Measurements from ENCODE around the gene UBFD1.

Gene UBFD1

DNA sequence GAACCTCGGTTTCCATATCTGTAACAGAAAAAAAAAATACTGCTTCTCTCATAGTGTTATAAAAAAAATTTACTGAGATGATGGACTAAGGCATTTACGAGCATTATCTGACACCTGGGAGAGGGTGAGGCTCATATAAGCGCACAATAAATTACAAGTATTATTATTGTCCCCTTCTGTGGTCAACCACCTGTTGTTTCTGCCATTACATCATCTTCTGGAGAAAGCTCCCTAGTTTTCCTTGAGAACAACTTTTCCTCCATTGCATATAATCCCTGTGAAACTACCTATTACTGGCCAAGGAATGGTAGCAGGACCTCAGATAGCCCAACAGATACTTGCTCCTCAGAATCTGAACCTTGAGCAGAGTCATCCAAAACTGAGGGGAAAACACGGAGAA, 35.6 kb upstream of the UBFD1 start:
- H3K79me2 ChIP-seq (ENCODE audit: low read length), result no peaks in the 10 kb centered on the region; the same call in 1 of the 2 replicates
- no peak overlapping the region for H3K4me2 ChIP-seq (ENCODE audit: low read length)
- H3K9ac ChIP-seq (ENCODE audit: low read length), result no peak overlapping the region
- no peak overlapping the region for H2AFZ ChIP-seq (ENCODE audit: low read depth, low read length)
- no peaks in the 10 kb centered on the region for H3K27me3 ChIP-seq (ENCODE audit: low read depth, low read length)
- no peaks in the 10 kb centered on the region for H4K20me1 ChIP-seq (ENCODE audit: insufficient read depth, low read length)
- H3K36me3 ChIP-seq (replicated peaks; ENCODE audit: low read depth, low read length), result peaks cover 44% of the 10 kb centered on the region
- H3K9me3 ChIP-seq (ENCODE audit: insufficient read depth, low read length), result no peaks in the 10 kb centered on the region
- H3K4me3 ChIP-seq (ENCODE audit: low read length), result no peak overlapping the region
- H3K4me1 ChIP-seq (ENCODE audit: low read length), result peaks cover 45% of the 10 kb centered on the region
- H3K27ac ChIP-seq (ENCODE audit: low read length), result no peak overlapping the region
- TF ChIP-seq EZH2phosphoT487 (IDR thresholded peaks at IDR 0.05; ENCODE audit: low read depth), result no peak
- TF ChIP-seq, protein P1, sequence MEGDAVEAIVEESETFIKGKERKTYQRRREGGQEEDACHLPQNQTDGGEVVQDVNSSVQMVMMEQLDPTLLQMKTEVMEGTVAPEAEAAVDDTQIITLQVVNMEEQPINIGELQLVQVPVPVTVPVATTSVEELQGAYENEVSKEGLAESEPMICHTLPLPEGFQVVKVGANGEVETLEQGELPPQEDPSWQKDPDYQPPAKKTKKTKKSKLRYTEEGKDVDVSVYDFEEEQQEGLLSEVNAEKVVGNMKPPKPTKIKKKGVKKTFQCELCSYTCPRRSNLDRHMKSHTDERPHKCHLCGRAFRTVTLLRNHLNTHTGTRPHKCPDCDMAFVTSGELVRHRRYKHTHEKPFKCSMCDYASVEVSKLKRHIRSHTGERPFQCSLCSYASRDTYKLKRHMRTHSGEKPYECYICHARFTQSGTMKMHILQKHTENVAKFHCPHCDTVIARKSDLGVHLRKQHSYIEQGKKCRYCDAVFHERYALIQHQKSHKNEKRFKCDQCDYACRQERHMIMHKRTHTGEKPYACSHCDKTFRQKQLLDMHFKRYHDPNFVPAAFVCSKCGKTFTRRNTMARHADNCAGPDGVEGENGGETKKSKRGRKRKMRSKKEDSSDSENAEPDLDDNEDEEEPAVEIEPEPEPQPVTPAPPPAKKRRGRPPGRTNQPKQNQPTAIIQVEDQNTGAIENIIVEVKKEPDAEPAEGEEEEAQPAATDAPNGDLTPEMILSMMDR (IDR thresholded peaks at IDR 0.05; ENCODE audit: low read depth, low read length), result no peak

DNA sequence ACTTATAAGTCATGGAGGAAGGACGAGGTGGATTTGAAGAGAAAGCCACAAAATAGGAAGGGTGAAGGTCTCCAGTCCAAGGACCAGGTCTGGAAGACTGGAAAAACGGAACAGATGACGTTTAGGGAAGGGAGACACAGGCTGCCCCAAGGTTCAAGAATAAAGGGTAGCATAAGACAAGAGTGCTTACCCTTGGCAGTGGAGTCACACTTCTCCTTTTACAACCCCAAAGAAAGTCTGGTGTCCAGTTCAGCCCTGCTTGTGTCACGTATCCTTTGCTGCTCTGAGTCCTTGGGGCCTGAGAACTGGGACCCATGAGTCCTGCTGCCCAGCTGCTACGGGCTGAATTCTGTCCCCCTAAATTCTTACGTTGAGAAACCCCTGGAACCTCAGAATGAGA, 34.2 kb upstream of the UBFD1 start:
- Histone ChIP-seq H3K4me3 (ENCODE audit: low read length) (no peak overlapping the region), H3K4me2 (ENCODE audit: low read length) (no peak overlapping the region)

DNA sequence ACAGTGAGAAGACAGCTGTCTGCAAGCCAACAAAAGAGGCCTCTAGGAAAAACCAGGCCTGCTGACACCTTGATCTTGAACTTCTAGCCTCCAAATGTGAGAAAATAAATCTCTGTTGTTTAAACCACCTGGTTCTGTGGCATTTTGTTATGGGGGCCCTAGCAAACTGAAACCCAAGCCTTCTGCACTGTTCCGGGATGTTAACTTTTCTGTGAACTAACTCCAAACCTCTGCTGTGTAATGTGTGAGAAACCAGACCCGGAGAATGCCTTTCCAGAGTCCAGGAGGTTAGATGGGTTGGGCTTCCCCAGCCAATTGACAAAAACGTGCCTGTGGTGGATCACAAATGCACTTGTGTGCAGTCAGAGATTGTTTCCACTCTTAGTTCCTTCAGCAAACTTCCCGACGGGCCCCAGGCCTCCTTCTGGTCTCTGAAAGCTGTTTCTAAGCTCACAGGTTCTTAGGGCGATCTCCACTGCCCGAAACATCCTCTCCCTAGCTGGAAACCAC, 33.6 kb upstream of the UBFD1 start:
- Histone ChIP-seq H3K27me3 (ENCODE audit: low read depth, low read length) (no peaks in the 10 kb centered on the region), H3K4me3 (ENCODE audit: low read length) (no peak overlapping the region), H3K4me2 (ENCODE audit: low read length) (no peak overlapping the region), H3K4me1 (ENCODE audit: low read length) (peaks cover 28% of the 10 kb centered on the region), H3K27ac (ENCODE audit: low read length) (no peak overlapping the region), H4K20me1 (ENCODE audit: insufficient read depth, low read length) (no peaks in the 10 kb centered on the region), H3K9ac (ENCODE audit: low read length) (no peak overlapping the region), H3K36me3 (replicated peaks; ENCODE audit: low read depth, low read length) (peaks cover 52% of the 10 kb centered on the region), H2AFZ (ENCODE audit: low read depth, low read length) (no peak overlapping the region), H3K79me2 (ENCODE audit: low read length) (no peaks in the 10 kb centered on the region; the same call in 1 of the 2 replicates), H3K9me3 (ENCODE audit: insufficient read depth, low read length) (no peaks in the 10 kb centered on the region)
- TF ChIP-seq, protein P1 (IDR thresholded peaks at IDR 0.05; ENCODE audit: low read depth, low read length), result no peak
- TF ChIP-seq EZH2phosphoT487 (IDR thresholded peaks at IDR 0.05; ENCODE audit: low read depth), result no peak

More for the DNA sequence above, 34.2 kb upstream of the UBFD1 start:
- Histone ChIP-seq H3K79me2 (ENCODE audit: low read length) (no peaks in the 10 kb centered on the region; the same call in 1 of the 2 replicates), H3K27ac (ENCODE audit: low read length) (no peak overlapping the region), H3K9ac (ENCODE audit: low read length) (no peak overlapping the region), H3K9me3 (ENCODE audit: insufficient read depth, low read length) (no peaks in the 10 kb centered on the region), H2AFZ (ENCODE audit: low read depth, low read length) (no peak overlapping the region), H3K36me3 (replicated peaks; ENCODE audit: low read depth, low read length) (peaks cover 49% of the 10 kb centered on the region), H3K4me1 (ENCODE audit: low read length) (peaks cover 34% of the 10 kb centered on the region), H4K20me1 (ENCODE audit: insufficient read depth, low read length) (no peaks in the 10 kb centered on the region), H3K27me3 (ENCODE audit: low read depth, low read length) (no peaks in the 10 kb centered on the region)
- TF ChIP-seq, protein P1 (IDR thresholded peaks at IDR 0.05; ENCODE audit: low read depth, low read length), result no peak
- TF ChIP-seq EZH2phosphoT487 (IDR thresholded peaks at IDR 0.05; ENCODE audit: low read depth), result no peak

DNA sequence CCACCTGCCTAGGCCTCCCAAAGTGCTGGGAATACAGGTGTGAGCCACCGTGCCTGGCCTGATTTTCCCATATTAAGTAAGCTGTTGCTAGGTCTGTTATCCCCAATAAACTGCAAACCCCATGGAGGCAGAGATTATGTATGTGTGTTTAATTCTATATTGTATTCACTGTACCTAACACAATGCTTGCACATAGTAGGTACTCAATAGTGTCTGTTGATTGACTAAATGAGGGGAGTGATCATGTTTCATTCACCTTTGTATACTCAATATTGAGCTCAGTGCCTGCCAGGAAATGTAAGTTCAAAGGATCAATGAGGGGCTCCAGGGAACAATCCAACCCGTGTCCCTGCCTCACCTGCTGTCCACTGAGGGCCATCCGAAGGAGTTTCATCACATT, 32.6 kb upstream of the UBFD1 start:
- Histone ChIP-seq H3K27ac (ENCODE audit: low read length) (no peak overlapping the region), H3K4me2 (ENCODE audit: low read length) (no peak overlapping the region), H3K9me3 (ENCODE audit: insufficient read depth, low read length) (no peaks in the 10 kb centered on the region), H3K79me2 (ENCODE audit: low read length) (no peaks in the 10 kb centered on the region), H3K9ac (ENCODE audit: low read length) (no peak overlapping the region), H3K4me3 (ENCODE audit: low read length) (no peak overlapping the region), H3K27me3 (ENCODE audit: low read depth, low read length) (no peaks in the 10 kb centered on the region), H2AFZ (ENCODE audit: low read depth, low read length) (no peak overlapping the region), H3K4me1 (ENCODE audit: low read length) (peaks cover 18% of the 10 kb centered on the region), H4K20me1 (ENCODE audit: insufficient read depth, low read length) (no peaks in the 10 kb centered on the region), H3K36me3 (replicated peaks; ENCODE audit: low read depth, low read length) (peaks cover 52% of the 10 kb centered on the region)
- TF ChIP-seq EZH2phosphoT487 (IDR thresholded peaks at IDR 0.05; ENCODE audit: low read depth), result no peak

Measured in OCI-LY3 (cell line).